ENCODE measurements around the gene PPIL1.

DNA sequence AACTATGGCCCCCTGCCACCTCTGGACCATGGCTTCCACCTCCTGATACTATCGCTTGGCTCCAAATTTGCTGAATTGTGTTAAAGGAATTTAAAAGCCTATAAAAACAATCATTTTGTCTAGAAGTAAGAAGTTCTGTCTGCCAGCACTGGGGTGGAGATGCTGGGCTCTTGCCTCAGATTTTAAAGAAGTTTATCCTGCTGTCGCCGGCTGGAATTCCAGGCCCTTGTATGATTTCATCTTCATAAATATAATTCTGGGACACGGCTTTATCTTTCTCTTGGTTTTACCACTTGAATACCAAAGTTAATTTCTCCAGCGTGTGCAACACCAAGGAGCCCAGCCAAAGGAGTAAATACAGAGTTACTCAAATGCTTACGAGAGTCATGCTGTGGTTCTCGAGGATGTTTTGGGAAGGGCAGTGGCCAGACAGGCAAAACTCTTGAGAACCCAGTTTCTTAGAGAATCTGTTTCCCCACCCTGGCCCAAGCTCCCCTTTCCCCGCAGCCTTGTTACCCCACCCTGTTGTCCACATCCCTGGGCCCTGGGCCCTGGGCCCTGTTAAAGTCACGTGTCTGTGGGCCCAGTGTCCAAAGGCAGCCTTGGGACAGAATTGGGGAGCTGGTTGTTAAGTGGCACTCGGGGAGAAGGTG lies 43.1 kb upstream of the PPIL1 start:
- TF ChIP-seq RFX5 (IDR thresholded peaks at IDR 0.05; ENCODE audit: borderline replicate concordance, low read depth, low read length) (no peak), FOSL1 (IDR thresholded peaks at IDR 0.05; ENCODE audit: insufficient read depth, low read depth, low read length) (no peak), SP1 (IDR thresholded peaks at IDR 0.05; ENCODE audit: low read depth, low read length) (no peak), KDM1A (IDR thresholded peaks at IDR 0.05; ENCODE audit: borderline replicate concordance, low read length) (no peak), POLR2A (IDR thresholded peaks at IDR 0.05; ENCODE audit: control extremely low read depth in 1 of 2, low read depth in 2 of 2, low read length in 2 of 2) (no peak), SIN3A (conservative IDR thresholded peaks at IDR 0.05 in 1 of 2, IDR thresholded peaks at IDR 0.05 in 1 of 2; ENCODE audit: low read depth in 1 of 2, low read length in 2 of 2) (no peak), EZH2 (IDR thresholded peaks at IDR 0.05; ENCODE audit: low read depth, low read length, severe bottlenecking) (no peak), JUN (IDR thresholded peaks at IDR 0.05; ENCODE audit: low read depth, low read length) (no peak), HDAC2 (IDR thresholded peaks at IDR 0.05; ENCODE audit: borderline replicate concordance in 1 of 2, low read depth in 2 of 2, low read length in 2 of 2) (no peak), BRCA1 (IDR thresholded peaks at IDR 0.05; ENCODE audit: low read depth, low read length) (no peak), JUND (IDR thresholded peaks at IDR 0.05; ENCODE audit: low read length) (no peak)
- TF ChIP-seq, protein P1, sequence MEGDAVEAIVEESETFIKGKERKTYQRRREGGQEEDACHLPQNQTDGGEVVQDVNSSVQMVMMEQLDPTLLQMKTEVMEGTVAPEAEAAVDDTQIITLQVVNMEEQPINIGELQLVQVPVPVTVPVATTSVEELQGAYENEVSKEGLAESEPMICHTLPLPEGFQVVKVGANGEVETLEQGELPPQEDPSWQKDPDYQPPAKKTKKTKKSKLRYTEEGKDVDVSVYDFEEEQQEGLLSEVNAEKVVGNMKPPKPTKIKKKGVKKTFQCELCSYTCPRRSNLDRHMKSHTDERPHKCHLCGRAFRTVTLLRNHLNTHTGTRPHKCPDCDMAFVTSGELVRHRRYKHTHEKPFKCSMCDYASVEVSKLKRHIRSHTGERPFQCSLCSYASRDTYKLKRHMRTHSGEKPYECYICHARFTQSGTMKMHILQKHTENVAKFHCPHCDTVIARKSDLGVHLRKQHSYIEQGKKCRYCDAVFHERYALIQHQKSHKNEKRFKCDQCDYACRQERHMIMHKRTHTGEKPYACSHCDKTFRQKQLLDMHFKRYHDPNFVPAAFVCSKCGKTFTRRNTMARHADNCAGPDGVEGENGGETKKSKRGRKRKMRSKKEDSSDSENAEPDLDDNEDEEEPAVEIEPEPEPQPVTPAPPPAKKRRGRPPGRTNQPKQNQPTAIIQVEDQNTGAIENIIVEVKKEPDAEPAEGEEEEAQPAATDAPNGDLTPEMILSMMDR (IDR thresholded peaks at IDR 0.05; ENCODE audit: control extremely low read depth in 1 of 3, insufficient read depth in 1 of 3, low read depth in 1 of 3, low read length in 3 of 3) = no peak
